ENCODE measurements around the gene CENPV.

DNA sequence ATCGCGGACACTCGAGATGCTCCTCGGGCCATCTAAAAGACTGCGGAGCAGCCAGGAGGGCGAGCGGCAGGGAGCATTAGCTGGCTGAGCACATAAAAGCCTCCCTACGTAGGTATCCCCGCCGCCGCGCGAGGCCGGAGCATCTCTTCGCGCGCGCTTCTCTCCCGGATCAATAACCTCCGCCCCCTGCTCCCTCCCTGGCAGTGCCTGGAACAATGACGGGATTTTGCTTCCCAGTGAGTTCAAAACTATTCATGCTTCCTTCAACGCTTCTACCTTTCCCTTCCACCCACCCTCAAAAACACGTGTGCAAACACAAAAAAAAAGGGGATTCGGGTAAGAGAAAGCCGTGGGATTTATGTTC is 984 bp downstream of the CENPV start:
- TF ChIP-seq, protein P1, sequence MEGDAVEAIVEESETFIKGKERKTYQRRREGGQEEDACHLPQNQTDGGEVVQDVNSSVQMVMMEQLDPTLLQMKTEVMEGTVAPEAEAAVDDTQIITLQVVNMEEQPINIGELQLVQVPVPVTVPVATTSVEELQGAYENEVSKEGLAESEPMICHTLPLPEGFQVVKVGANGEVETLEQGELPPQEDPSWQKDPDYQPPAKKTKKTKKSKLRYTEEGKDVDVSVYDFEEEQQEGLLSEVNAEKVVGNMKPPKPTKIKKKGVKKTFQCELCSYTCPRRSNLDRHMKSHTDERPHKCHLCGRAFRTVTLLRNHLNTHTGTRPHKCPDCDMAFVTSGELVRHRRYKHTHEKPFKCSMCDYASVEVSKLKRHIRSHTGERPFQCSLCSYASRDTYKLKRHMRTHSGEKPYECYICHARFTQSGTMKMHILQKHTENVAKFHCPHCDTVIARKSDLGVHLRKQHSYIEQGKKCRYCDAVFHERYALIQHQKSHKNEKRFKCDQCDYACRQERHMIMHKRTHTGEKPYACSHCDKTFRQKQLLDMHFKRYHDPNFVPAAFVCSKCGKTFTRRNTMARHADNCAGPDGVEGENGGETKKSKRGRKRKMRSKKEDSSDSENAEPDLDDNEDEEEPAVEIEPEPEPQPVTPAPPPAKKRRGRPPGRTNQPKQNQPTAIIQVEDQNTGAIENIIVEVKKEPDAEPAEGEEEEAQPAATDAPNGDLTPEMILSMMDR (IDR thresholded peaks at IDR 0.05) = no peak
- TF ChIP-seq POLR2A (IDR thresholded peaks at IDR 0.05) = no peak

All from uterus (tissue), 2 donors.